HG02938 (cell line): ENCODE results near the gene NUDCD2.

ENCODE experiments used
- ATAC-seq: cut with Tn5 transposase; IDR thresholded peaks from one replicate; pipeline ENCODE4 v1.9.1; 2021; ENCODE audit warnings: mild to moderate bottlenecking, moderate library complexity; ENCODE audit not compliant: unreplicated experiment

The NUDCD2 gene, protein sequence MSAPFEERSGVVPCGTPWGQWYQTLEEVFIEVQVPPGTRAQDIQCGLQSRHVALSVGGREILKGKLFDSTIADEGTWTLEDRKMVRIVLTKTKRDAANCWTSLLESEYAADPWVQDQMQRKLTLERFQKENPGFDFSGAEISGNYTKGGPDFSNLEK

DNA sequence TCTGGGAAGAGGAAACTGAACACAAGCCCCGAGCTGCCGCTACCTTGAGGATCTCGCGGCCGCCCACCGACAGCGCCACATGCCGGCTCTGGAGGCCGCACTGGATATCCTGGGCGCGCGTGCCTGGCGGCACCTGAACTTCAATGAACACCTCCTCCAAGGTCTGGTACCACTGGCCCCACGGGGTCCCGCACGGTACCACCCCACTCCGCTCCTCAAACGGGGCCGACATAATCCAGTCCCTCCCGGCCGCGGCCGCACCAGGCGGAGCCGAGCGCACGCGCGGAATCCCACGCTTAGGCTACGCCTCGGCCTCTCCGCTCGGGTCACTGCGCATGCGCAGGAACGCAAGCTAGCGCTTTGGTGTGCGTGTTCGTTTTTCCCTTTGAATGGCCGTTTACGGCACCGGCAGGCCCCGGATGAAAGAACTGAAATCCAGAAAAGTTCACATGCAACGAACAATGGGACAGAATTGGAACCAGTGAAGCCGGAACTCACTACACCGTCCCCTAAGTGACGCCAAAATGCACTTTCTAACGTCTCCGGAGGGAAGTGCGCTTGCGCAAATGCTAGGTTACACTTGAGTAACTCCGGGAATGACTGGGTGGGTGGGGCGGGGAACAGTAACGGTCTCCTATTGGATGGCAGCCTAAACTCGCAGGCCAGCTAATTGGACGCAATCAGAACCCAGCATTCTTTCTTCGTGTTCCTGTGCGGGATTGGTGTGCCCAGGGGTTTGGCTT lies at the start of gene NUDCD2:
Gene NUDCD2 (minus strand): TSS at position 284 of the 743 bp plus-strand sequence. CDS start 52 bp downstream, at position 232.
- ATAC-seq, result peak; percentile 76

DNA sequence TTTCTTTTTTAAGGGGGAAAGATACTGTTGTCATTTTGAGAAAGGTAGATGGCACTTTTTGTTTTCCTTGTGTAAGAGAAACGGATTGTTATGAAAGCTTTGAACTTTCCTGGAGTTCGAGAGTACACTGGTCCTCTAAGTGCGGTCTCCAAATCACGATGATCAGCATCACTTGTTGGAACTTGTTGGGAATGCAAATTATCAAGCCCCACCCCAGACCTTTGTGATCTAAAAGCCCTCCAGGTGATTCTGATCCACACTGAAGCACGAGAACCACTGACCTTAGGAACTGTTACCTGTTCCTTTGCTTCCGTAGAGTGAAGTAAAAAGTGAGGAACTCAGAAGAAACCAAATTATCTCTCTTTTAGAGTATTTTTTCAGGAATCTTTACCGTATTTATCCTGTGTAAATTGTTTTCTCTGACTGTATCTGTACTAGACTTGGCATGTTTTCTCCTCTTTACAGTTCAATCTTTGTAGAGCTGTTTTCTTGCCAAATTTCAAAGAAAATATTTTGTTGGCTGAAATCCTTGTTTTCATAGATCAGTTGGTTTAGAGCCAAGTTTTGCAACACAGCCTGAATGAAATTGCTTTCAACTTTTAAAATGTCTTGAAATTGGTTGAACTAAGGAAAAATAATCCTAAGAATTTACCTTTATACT lies 49.5 kb upstream of the NUDCD2 start:
- ATAC-seq, result no peak

DNA sequence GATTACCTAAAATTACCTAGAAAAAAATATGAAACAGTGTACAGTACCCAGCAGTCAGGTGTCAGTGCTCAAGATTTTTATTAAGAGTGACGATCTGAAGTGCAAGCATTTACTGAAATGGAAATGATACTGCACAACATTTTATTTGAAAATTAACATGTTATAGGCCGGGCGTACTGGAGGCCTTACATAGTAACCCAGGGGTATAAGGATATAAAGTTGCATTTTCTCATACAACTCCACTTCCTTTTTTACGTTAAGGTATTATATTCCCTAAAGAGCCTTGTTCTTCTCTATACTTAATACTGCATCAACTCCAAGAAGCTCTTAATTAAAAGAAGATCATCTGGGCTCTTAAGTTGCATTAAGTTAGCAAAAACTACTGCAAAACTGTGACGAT lies 48.9 kb upstream of the NUDCD2 start:
- ATAC-seq, result no peak

DNA sequence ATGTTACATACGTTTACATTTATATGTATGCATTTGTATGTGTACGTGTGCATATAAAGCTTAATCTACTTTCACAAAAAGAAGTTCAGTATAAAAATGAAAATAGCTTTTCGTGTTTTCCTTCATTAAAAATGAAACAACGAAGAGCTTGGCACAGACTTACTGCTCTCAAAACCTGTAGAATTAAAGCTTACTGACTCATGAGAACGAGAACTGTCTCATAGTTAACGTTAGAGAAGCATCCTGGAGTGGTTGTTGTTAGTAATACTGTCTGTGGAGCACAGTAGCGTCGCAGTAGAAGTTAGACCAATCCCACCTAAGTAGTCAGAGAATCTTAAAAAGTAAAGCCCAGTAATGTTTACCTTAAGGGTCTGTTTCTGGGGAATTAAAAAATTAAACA lies 46.8 kb upstream of the NUDCD2 start:
- ATAC-seq, result no peak

DNA sequence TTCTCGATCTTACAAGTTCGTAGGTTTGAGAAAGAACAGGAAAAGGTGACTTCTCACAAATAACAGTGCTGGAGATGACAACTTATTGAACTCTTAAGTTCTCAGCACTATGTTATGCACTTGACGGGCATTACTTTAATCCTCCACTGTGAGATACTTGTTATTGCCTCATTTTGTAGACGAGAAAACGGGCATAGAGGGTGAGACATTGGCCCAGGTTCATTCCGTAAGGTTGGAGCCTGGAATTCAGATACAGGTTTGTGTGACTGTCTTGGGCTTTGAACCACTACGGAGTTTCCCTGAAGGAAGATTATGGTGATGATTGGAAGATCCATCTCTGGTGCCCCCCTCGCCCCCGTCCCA lies 46.2 kb upstream of the NUDCD2 start:
- peak; percentile 16 for ATAC-seq

DNA sequence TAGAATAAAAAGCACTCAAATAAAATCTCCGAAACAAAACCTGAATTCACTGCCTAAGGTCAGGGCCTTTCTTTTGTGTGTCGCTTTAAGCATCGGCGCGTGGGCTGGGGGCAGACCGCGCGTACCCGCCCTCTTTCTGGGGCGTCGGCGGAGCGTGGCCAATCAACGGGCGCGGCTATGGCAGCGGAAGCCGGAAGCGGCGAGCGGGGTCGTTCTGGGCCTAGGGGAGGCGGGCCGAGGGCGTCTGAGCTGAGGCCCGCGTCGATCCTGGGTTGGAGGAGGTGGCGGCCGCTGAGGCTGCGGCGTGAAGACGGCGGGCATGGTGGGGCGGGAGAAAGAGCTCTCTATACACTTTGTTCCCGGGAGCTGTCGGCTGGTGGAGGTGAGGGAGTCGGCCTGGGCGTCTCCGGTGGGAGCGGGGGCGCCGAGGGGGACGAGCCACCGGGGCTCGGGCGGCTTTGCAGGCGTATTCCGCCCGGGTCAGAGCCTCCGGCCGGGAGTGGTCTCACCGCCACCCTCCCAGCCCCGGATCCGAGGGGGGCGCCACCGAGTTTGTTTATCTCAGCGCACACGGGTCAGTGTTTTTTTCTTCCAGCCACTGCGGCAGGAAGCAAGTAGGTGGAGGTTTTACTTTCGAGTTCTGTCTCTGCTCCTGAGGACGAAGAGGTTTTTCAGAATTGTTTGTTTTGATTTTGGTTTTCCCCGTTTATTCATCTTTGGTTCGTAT lies 45.6 kb upstream of the NUDCD2 start, which contains the start of gene MAT2B:
Gene MAT2B (plus strand): TSS at position 252 of the 727 bp plus-strand sequence. CDS start 68 bp downstream, at position 320.
- ATAC-seq, result peak; percentile 88

DNA sequence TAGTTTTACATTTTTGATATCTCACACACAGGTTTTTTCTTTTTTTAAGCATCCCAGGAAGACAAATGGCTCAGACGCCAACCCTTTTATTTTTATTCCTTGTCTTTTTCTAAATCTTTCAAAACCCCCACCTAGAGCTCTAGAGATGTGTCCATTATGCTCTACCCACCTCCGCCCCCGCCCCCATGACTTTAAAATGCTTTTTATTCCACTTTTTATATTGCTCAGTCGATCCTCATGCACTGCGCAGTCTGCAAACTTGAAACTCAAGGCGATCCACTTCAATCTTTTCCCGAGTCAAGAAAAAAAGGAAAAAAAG lies 45.1 kb upstream of the NUDCD2 start:
- ATAC-seq, result no peak

DNA sequence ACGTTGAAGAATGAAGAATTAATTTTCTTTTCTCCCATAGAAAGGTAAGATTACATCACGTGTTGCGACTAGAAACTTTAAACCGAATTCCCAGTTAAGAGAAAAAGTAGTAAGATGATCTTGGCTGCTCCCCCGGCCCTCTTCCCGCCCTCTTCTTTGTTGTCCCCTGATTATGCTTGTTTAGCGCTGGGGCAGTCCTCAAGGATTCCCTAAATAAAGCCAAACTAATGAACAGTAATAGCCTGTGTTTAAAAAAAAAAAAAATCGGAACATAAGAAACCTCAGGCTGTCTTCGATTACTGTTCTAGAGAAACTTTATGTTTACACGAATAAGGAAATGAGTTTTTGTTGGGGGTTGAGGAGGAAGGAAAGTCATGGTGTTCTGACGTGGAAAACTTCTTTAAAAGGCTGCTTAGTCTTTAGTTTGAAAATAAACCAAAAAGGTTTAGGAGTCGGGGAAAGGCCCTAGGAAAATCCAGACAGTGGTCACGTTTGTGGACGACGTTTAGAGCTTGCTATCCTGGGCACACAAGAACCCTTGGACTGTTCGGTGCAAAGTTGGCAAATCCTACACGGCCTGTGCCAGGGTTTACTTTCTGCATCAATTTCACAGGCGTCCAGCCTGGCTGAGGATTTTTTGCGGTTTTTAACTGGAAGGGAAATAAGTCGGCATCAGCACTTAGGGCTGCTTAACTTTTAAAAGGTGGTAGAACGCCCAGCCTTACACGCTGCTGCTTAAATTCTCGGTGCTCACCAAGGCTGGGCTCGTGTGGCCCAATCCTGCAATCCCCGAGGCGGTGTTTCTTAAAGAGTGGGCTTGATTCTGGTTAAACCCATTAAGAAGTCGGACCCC lies 44.4 kb upstream of the NUDCD2 start:
- no peak for ATAC-seq

DNA sequence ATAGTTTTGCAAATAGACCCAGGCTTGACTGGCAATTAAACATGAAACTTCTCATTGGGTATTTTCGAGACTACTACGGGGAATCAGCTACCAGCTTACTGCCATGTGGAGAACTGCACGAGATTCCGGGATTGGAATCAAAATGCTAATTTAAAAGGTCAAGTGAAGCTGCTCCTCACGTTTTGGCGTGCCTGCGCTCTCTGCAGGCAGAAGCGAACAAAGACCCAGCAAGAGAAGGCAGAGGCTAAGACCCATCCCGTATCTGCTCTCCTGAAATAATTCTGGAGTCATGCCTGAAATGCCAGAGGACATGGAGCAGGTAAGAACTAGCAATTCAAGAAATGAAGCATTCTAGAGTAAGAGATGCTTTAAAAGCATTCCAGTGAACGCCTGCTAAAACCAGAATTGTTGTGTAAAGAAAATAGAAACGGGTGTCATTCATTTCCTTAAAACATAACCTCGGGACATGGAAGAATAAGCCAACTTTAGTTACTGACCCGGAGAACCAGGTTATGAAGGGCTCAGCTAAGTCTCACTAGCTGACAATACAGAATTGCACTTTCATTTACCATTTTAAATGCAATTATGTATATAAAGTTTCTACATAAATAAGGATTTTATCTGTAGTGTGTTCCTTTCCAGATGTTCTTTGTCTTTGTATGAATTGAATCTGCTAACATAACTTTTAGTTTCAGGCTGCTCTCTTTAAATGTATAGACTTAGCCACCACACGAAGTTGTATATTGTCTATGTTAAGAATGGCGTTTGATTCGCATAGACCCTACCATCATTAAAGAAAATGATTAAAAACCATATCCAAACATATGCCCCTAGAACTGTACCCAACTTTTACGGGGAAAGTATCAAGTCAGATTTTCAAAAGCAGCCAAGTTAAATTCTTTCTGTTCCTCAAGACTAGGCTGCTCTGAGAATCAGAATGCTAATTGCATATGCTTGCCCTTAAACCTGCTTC lies 43.5 kb upstream of the NUDCD2 start:
- ATAC-seq, result no peak

DNA sequence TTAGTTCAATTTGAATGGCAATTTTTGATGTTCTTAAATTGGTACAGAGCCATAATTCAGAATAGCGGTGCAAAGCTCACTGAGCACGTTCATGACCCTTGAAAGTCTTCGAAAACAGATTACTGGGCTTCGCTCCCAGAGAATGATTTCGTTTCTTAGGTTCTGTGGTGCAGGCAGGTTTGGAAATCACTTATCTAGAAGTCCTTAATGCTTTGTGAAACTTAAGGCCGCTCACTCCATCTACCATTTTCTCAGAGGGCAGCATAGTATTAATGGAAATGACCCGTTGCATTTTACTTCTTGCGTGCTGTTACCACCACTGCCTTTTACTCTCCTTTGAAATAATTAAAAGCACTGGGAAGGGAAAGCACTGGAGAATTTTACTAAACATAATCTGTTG lies 42.6 kb upstream of the NUDCD2 start:
- no peak for ATAC-seq

DNA sequence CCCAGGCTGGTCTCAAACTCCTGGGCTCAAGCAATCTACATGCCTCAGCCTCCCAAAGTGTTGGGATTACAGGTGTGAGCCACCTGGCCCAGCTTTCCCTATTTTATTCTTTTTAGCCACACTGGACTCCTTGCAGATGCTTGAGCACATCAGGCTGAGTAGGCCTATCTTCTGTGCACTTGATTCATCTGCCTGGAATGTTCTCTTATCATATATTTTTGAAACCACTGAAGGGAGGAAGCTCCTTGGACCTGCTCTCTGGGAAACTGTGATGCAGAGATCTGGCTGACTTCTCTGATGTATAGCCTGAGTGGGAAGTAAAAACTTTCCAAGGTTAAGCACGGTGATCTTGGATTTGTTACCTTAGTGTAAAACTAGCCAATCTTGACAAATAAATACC lies 39.0 kb upstream of the NUDCD2 start:
- no peak for ATAC-seq

DNA sequence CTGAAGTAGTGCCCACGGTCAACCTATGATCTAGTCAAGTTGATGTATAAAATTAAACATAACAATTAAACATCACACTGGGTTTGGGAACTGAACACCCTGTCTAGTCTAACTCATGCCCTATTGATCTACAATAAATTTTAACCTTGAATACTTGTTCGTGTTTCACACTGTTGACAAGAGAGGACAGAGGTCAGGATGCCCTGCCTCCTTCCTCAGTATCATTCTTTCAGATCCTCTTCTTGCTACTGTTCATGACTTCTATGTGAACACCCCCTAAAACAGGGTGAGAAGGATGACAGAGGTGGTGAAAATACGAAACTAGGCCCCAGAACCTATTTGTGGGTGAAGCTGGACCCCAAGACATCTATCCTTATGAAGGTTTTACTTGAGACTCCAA lies 37.4 kb upstream of the NUDCD2 start:
- no peak for ATAC-seq

DNA sequence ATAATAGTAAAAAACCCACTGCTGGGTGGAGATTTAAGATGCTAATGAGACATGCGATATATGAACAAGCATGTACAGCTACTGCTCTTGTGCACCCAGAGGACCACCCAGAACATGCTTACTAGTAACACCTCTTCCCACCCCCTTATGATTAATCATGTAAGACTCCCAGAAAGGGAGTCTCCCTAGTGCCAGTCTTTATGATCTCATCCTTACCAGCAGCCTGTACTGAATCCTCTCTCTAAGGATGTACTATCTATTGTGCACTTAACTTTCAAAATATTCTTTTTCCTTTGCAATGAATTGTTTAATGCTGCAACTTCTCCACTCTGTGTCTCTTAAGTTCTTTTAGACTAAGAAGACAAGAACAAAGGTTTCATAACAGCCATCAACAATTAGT lies 36.4 kb upstream of the NUDCD2 start:
- no peak for ATAC-seq

DNA sequence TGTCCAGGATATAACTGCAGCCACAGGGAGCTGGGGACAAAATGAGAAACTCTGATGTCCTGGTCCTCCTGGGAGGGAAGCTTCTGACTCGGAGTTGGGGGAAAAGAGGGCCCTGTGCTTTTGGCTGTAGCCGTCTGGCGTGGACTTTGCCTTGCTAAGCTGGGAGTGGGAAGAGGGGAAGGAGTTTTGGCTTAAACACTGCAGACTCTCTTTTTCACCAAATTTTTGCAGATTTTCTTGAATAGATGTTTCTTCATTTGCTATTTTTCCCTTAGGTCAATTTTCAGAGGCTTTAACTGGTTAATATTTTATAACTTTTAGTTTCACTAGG lies 29.8 kb upstream of the NUDCD2 start:
- ATAC-seq, result no peak

DNA sequence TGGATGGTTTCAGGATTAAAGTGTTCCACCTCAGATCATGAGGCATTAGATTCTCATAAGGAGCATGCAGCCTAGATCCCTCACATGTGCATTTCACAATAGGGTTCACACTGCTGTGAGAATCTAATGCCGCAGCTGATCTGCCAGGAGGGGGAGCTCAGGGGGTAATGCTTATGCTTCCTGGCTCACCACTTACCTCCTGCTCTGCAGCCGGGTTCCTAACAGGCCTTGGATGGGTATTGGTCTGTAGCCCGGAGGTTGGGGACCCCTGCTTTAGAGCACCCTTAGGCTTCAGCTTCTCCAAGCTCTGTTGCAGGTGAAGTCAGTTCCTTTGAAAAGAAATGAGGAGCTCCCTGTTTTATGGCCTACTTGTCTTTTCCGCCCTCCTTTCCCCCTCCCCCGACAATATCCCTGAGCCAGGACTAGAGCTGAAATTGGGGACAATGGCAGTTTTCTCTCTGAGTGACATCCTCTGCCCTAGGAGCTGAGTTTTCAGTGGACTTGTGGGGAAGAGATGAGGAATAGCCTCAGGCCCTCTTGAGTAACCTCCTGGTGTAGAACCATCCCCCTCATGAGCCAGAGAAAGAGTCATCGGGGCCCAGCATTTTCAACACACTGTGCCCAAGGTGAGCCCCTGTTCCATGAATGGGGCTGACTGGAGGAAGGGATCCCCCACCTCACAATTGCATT lies 29.3 kb upstream of the NUDCD2 start:
- ATAC-seq, result no peak

DNA sequence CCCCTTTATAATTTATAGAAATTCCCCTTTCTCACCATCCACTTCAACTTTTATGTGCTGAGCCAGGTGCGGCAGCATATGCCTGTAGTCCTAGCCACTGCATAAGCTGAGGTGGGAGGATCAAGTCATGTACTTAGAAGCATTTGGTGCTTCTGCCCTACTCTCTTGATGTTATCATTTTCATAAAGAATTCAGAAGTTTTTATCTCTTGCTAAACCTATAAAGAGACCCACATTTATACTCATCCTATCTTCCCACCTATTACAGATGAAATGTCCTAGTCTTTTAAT lies 19.0 kb upstream of the NUDCD2 start:
- ATAC-seq, result no peak

DNA sequence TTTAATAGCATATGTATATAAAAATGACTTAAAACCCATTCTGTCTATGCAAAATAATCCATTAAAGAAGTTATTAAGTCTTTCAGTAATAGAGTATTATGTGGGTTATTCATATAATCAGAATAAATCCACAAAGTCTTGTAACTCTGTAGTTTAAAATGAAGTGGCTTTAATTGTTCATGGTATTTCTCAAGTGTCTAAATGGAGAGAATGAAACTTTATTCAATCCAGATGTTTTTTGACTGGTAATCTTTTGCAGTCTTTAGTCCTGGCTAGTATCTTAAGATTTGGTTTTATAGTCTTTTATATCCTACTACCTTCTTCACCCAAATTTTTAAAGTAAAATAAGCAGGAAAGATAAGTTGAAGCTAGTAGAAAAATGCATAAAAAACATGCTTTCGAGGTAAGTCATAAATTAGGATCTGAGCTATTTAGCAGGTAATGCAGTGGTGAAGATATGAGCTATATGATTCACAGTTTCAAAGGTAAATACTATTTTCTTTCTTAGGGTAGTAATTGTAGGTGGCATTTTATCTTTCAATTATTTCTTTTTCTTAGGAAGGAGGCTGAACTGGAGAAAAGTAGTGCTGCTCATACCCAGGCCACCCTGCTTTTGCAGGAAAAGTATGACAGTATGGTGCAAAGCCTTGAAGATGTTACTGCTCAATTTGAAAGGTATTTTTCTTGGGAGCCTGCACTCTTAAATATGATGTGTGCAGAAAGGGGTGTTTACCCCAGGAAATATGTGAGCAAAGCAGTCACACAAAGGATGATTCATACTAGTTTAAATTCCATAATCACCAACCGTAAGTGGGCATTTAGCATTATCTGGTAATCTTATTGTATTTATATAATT lies 18.5 kb upstream of the NUDCD2 start:
- ATAC-seq, result no peak

DNA sequence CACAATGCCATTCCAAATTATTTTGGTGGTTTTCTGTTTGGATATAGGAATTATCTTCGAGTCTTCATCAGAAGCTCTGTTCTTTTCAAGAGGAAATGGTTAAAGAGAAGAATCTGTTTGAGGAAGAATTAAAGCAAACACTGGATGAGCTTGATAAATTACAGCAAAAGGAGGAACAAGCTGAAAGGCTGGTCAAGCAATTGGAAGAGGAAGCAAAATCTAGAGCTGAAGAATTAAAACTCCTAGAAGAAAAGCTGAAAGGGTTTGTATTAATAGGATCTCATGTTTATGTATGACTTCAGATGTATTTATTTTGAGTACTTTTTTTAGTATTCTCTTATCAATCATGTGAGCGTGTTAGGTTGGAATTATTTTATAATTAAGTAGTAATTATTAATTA lies 15.5 kb upstream of the NUDCD2 start:
- no peak for ATAC-seq
